Measurements from ENCODE around the gene RUVBL2. TPM values are rescaled to one million over a fixed set of nuclear protein-coding genes. Genes with fewer than 3 reads are reported as not detected.

RUVBL2 gene
- total RNA-seq, 1 experiment from 2014 or later, result 270 TPM

DNA sequence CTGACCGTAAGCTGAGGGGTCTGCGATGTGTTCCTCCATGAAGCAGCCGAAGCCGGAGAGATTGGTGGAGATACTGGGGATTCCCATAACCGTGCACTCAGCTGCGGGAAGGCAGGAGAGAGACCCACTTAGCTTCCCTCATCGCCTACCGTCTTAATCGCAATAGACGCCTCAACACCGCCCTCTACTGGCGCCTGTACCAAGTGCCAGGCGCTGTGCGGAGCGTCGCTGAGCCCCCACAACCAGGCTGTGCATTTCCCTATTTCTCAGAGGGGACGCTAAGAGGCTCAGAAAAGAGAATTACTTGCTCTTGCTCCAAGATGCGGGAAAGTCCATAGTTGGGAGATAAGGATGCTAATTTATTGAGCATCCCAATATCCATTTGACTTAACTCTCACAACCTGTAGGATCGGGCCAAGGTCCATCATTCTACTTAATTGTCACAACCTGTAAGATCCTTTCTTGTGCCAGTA lies 22.7 kb upstream of the RUVBL2 start:
- H3K4me1 ChIP-seq (ENCODE audit: control insufficient read depth in 1 of 2, insufficient read depth in 2 of 2, low read length in 2 of 2), result peaks cover 0 to 22% of the 10 kb centered on the region in 2 experiments; a peak in 3 of 4 replicates
- peaks cover 7% of the 10 kb centered on the region; the same call in 1 of the 2 replicates for H4K20me1 ChIP-seq (ENCODE audit: insufficient read depth)
- no peak overlapping the region for H3K9ac ChIP-seq (ENCODE audit: low read length)
- H3K9me2 ChIP-seq (ENCODE audit: insufficient read depth), result no peaks in the 10 kb centered on the region
- H3K4me3 ChIP-seq (replicated peaks in 1 of 2; ENCODE audit: low read depth in 1 of 2, low read length in 2 of 2), result no peak overlapping the region
- ChIA-PET CTCF (interaction anchor here (0.7 to 3.2 kb wide), 28 partner anchors 9 to 630 kb away, joined by 3 to 28 read pairs (median 4); partner anchors contain the start of genes BAX, CA11, DHDH and GYS1), POLR2A (interaction anchor here (0.8 to 1.9 kb wide), 5 partner anchors 9 to 99 kb away, joined by 3 to 11 read pairs (median 3); partner anchors contain the start of genes BAX, DHDH, GYS1 and PPP1R15A), RAD21 (ENCODE audit: low non-redundant PET in 1 of 2, low total read pairs in 2 of 2, uncharacterized antibody in 2 of 2, unreplicated experiment in 2 of 2) (interaction anchor here in 1 of 2 experiments (0.5 to 0.9 kb wide), 4 partner anchors 10 to 176 kb away, joined by 3 to 4 read pairs (median 3); no protein-coding TSS in a partner anchor)
- H3K79me2 ChIP-seq (ENCODE audit: insufficient read depth, low read length), result peaks cover 7% of the 10 kb centered on the region
- peak; percentile 71 for ATAC-seq
- H3K27ac ChIP-seq (ENCODE audit: low read depth, low read length), result no peak overlapping the region
- H3K4me2 ChIP-seq (ENCODE audit: low read length), result no peak overlapping the region
- H2AFZ ChIP-seq (ENCODE audit: low read depth, low read length, poor library complexity, severe bottlenecking), result no peak overlapping the region
- no peak for DNase-seq (ENCODE audit: low read depth, low spot score)
- no TSS peak for BruUV-seq (replicated peaks)
- intact Hi-C loops (cut with micrococcal nuclease), result loop anchor here (1.0 kb wide), 2 partner anchors 136 to 183 kb away; no protein-coding TSS in a partner anchor
- no peaks in the 10 kb centered on the region for H3K9me3 ChIP-seq (ENCODE audit: control insufficient read depth in 1 of 2, insufficient read depth in 1 of 2, low read depth in 1 of 2, low read length in 2 of 2)
- no peaks in the 10 kb centered on the region for H3K27me3 ChIP-seq (ENCODE audit: insufficient read depth, low read length)
- peak; percentile 88 for TF ChIP-seq RAD21 (IDR thresholded peaks at IDR 0.05; ENCODE audit: low read depth)
- no peak for TF ChIP-seq TCF7L2 (IDR thresholded peaks at IDR 0.05; ENCODE audit: borderline replicate concordance, extremely low read depth, insufficient read depth, insufficient read length)
- TF ChIP-seq, protein P1, sequence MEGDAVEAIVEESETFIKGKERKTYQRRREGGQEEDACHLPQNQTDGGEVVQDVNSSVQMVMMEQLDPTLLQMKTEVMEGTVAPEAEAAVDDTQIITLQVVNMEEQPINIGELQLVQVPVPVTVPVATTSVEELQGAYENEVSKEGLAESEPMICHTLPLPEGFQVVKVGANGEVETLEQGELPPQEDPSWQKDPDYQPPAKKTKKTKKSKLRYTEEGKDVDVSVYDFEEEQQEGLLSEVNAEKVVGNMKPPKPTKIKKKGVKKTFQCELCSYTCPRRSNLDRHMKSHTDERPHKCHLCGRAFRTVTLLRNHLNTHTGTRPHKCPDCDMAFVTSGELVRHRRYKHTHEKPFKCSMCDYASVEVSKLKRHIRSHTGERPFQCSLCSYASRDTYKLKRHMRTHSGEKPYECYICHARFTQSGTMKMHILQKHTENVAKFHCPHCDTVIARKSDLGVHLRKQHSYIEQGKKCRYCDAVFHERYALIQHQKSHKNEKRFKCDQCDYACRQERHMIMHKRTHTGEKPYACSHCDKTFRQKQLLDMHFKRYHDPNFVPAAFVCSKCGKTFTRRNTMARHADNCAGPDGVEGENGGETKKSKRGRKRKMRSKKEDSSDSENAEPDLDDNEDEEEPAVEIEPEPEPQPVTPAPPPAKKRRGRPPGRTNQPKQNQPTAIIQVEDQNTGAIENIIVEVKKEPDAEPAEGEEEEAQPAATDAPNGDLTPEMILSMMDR (IDR thresholded peaks at IDR 0.05 in 2 of 3, conservative IDR thresholded peaks at IDR 0.05 in 1 of 3; ENCODE audit: borderline replicate concordance in 1 of 3, insufficient read depth in 1 of 3, low read depth in 2 of 3, low read length in 2 of 3), result peak in 2 of 3 experiments; percentile 94 to 95; a peak in 4 of 6 replicates
- peaks cover 14 to 35% of the 10 kb centered on the region in 2 experiments; a peak in 3 of 4 replicates for H3K36me3 ChIP-seq (ENCODE audit: control insufficient read depth in 1 of 2, insufficient read depth in 2 of 2, low read length in 2 of 2)
